PFSK-1 (cell line): ENCODE data around the gene PPOX.

ENCODE experiments used
- FOXP2 ChIP-seq: optimal IDR thresholded peaks from 2 replicates; pipeline ENCODE3; 2011; ENCODE audit warnings: borderline replicate concordance, control low read depth, inconsistent platforms; ENCODE audit not compliant: insufficient read depth; ENCODE audit errors: extremely low read length, extremely low read depth
- POLR2AphosphoS5 ChIP-seq: IDR thresholded peaks from 2 replicates; pipeline ENCODE4 v1.6.1; 2012; ENCODE audit warnings: low read depth, mild to moderate bottlenecking, control low read depth, low read length, moderate library complexity
- REST ChIP-seq, 2 experiments: IDR thresholded peaks; 2 replicates each; pipeline versions ENCODE4 v1.6.1 to v1.8.0; 2011 to 2012; ENCODE audit warnings: low read depth in 2 of 2, low read length in 2 of 2, control low read depth in 1 of 2, inconsistent platforms in 1 of 2, mild to moderate bottlenecking in 1 of 2, moderate library complexity in 1 of 2; ENCODE audit not compliant: insufficient read depth in 1 of 2
- SIN3A ChIP-seq: IDR thresholded peaks from 2 replicates; pipeline ENCODE4 v1.6.1; 2012; ENCODE audit warnings: mild to moderate bottlenecking, low read length, moderate library complexity, borderline replicate concordance; ENCODE audit not compliant: insufficient read depth
- TAF1 ChIP-seq: IDR thresholded peaks from 2 replicates; pipeline ENCODE4 v1.6.1; 2012; ENCODE audit warnings: low read length, control low read depth, borderline replicate concordance; ENCODE audit not compliant: insufficient read depth

- TF ChIP-seq SIN3A (no peak), POLR2AphosphoS5 (no peak), REST (IDR thresholded peaks at IDR 0.05; ENCODE audit: insufficient read depth in 1 of 2, low read depth in 2 of 2, low read length in 2 of 2) (no peak), TAF1 (no peak), FOXP2 (no peak)
Observed at GRCh38 chr1:161162806-161163205, 3.4 kb upstream of the PPOX start.
